H9 (cell line): Measurements from ENCODE around the gene MYMK. TPM values are rescaled to one million over a fixed set of nuclear protein-coding genes. Genes with fewer than 3 reads are reported as not detected.

Source experiments
- DNase-seq: peaks from one replicate; pipeline ENCODE4 v3.0.0-alpha.2; 2017
- H2AFZ ChIP-seq: one replicate; pipeline ENCODE4 v1.6.1; 2013; ENCODE audit warnings: mild to moderate bottlenecking, low read length, control low read depth, moderate library complexity
- H2AK5ac ChIP-seq: 2 replicates; pipeline ENCODE4 v1.6.1; 2013; ENCODE audit warnings: low read length, control low read depth, mixed read lengths; ENCODE audit not compliant: insufficient read length
- H2BK120ac ChIP-seq: one replicate; pipeline ENCODE4 v1.6.1; 2013; ENCODE audit warnings: low read depth, mild to moderate bottlenecking, low read length, control low read depth, inconsistent platforms; ENCODE audit not compliant: poor library complexity, severe bottlenecking
- H2BK12ac ChIP-seq: 2 replicates; pipeline ENCODE4 v1.6.1; 2013; ENCODE audit warnings: low read length, control low read depth, mixed read lengths, low read depth; ENCODE audit not compliant: insufficient read length
- H2BK15ac ChIP-seq: 2 replicates; pipeline ENCODE4 v1.6.1; 2013; ENCODE audit warnings: low read depth, low read length, control low read depth
- H2BK20ac ChIP-seq: one replicate; pipeline ENCODE4 v1.6.1; 2013; ENCODE audit warnings: low read depth, mild to moderate bottlenecking, low read length, control low read depth, inconsistent platforms; ENCODE audit not compliant: poor library complexity, severe bottlenecking
- H2BK5ac ChIP-seq: 2 replicates; pipeline ENCODE4 v1.6.1; 2013; ENCODE audit warnings: low read length, control low read depth, mixed read lengths; ENCODE audit not compliant: insufficient read length
- H3K14ac ChIP-seq: 2 replicates; pipeline ENCODE4 v1.6.1; 2013; ENCODE audit warnings: low read length, control low read depth; ENCODE audit not compliant: insufficient read depth
- H3K18ac ChIP-seq: 2 replicates; pipeline ENCODE4 v1.6.1; 2013; ENCODE audit warnings: low read depth, mild to moderate bottlenecking, mixed read lengths, low read length, control low read depth; ENCODE audit not compliant: insufficient read length
- H3K23ac ChIP-seq: 2 replicates; pipeline ENCODE4 v1.6.1; 2013; ENCODE audit warnings: low read length, control low read depth, mixed read lengths, low read depth; ENCODE audit not compliant: insufficient read length
- H3K23me2 ChIP-seq: 2 replicates; pipeline ENCODE4 v1.6.1; 2013; ENCODE audit warnings: low read depth, mild to moderate bottlenecking, mixed read lengths, low read length, control low read depth; ENCODE audit not compliant: insufficient read length, poor library complexity, severe bottlenecking
- H3K27ac ChIP-seq: 2 replicates; pipeline ENCODE4 v1.5.1; 2013; ENCODE audit warnings: low read length, control low read depth, mixed read lengths, low read depth; ENCODE audit not compliant: insufficient read length
- H3K27me3 ChIP-seq: 2 replicates; pipeline ENCODE4 v1.6.1; 2013; ENCODE audit warnings: low read length, control low read depth, inconsistent platforms; ENCODE audit not compliant: insufficient read depth
- H3K4ac ChIP-seq: 2 replicates; pipeline ENCODE4 v1.6.1; 2013; ENCODE audit warnings: low read depth, mild to moderate bottlenecking, control low read depth, inconsistent platforms, low read length, moderate library complexity
- H3K4me1 ChIP-seq: 2 replicates; pipeline ENCODE4 v1.6.1; 2013; ENCODE audit warnings: low read length, control low read depth, inconsistent platforms; ENCODE audit not compliant: insufficient read depth
- H3K4me2 ChIP-seq: 2 replicates; pipeline ENCODE4 v1.6.1; 2013; ENCODE audit warnings: low read length, control low read depth, mixed read lengths; ENCODE audit not compliant: insufficient read length, insufficient read depth
- H3K56ac ChIP-seq: 2 replicates; pipeline ENCODE4 v1.6.1; 2013; ENCODE audit warnings: low read depth, mild to moderate bottlenecking, mixed read lengths, low read length, control low read depth; ENCODE audit not compliant: insufficient read length
- H3K79me1 ChIP-seq: 2 replicates; pipeline ENCODE4 v1.6.1; 2013; ENCODE audit warnings: low read depth, mild to moderate bottlenecking, moderate library complexity, low read length, control low read depth, inconsistent platforms; ENCODE audit not compliant: insufficient read depth, poor library complexity, severe bottlenecking
- H3K79me2 ChIP-seq: 2 replicates; pipeline ENCODE4 v1.6.1; 2013; ENCODE audit warnings: low read length, control low read depth, inconsistent platforms; ENCODE audit not compliant: insufficient read depth
- H3K9ac ChIP-seq: 2 replicates; pipeline ENCODE4 v1.6.1; 2013; ENCODE audit warnings: low read length, control low read depth, mixed read lengths; ENCODE audit not compliant: insufficient read length; ENCODE audit errors: extremely low read depth
- H3K9me3 ChIP-seq: one replicate; pipeline ENCODE4 v1.6.1; 2013; ENCODE audit warnings: low read depth, low read length, inconsistent platforms; ENCODE audit not compliant: control insufficient read depth
- H3T11ph ChIP-seq: one replicate; pipeline ENCODE4 v1.6.1; 2013; ENCODE audit warnings: mild to moderate bottlenecking, low read length, control low read depth, inconsistent platforms
- H4K20me1 ChIP-seq: one replicate; pipeline ENCODE4 v1.6.1; 2013; ENCODE audit not compliant: control insufficient read depth, insufficient read length, insufficient read depth
- H4K5ac ChIP-seq: 2 replicates; pipeline ENCODE4 v1.6.1; 2013; ENCODE audit warnings: low read depth, mild to moderate bottlenecking, mixed read lengths, low read length, control low read depth; ENCODE audit not compliant: insufficient read length
- H4K8ac ChIP-seq: replicated peaks from 2 replicates; pipeline ENCODE4 v1.6.1; 2013; ENCODE audit warnings: low read length, control low read depth, mixed read lengths, low read depth; ENCODE audit not compliant: insufficient read length
- H4K91ac ChIP-seq: 2 replicates; pipeline ENCODE4 v1.6.1; 2013; ENCODE audit warnings: low read depth, mild to moderate bottlenecking, moderate library complexity, mixed read lengths, low read length, control low read depth; ENCODE audit not compliant: insufficient read length
- H3K27ac Mint-ChIP-seq, 3 experiments: 2 replicates in 2 of 3; 3 replicates in 1 of 3; pipeline ENCODE4 v1.8.0; 2020 to 2021; ENCODE audit warnings: mixed read lengths in 3 of 3, mild to moderate bottlenecking in 1 of 3, moderate library complexity in 1 of 3
- H3K27me3 Mint-ChIP-seq: 2 replicates; pipeline ENCODE4 v1.8.0; 2021; ENCODE audit warnings: low read depth, mild to moderate bottlenecking, moderate library complexity, mixed read lengths
- H3K36me3 Mint-ChIP-seq, 3 experiments: 2 replicates in 2 of 3; 3 replicates in 1 of 3; pipeline ENCODE4 v1.8.0; 2020 to 2021; ENCODE audit warnings: low read depth in 3 of 3, mixed read lengths in 3 of 3; ENCODE audit not compliant: insufficient read depth in 1 of 3
- H3K4me1 Mint-ChIP-seq, 2 experiments: 2 replicates each; pipeline ENCODE4 v1.8.0; 2020; ENCODE audit warnings: mixed read lengths in 2 of 2
- H3K4me3 Mint-ChIP-seq, 2 experiments: 2 replicates in 1 of 2; 3 replicates in 1 of 2; pipeline ENCODE4 v1.8.0; 2020 to 2021; ENCODE audit warnings: mild to moderate bottlenecking in 2 of 2, mixed read lengths in 2 of 2, moderate library complexity in 1 of 2
- H3K9me3 Mint-ChIP-seq, 2 experiments: 2 replicates in 1 of 2; 3 replicates in 1 of 2; pipeline ENCODE4 v1.8.0; 2020; ENCODE audit warnings: mild to moderate bottlenecking in 2 of 2, mixed read lengths in 2 of 2, moderate library complexity in 1 of 2
- CTCF ChIP-seq: fragments of 200-600 bp; sonication (generic); conservative IDR thresholded peaks from 3 replicates; pipeline ENCODE4 v1.8.0; 2021; ENCODE audit warnings: antibody characterized with exemption, mild to moderate bottlenecking
- WGBS: extraction: QIAGEN DNeasy Blood & Tissue Kit; methylation state at CpG from one replicate; pipeline ENCODE4 v1.1.7; 2013; ENCODE audit warnings: missing lambda C conversion rate, low lambda C conversion rate, mixed read lengths; ENCODE audit not compliant: insufficient read length; ENCODE audit errors: extremely low coverage; 5-methylcytosine and 5-hydroxymethylcytosine counted together
- total RNA-seq: library from RNA; stranded (reverse); gene quantifications from 2 replicates; pipeline ENCODE4 v1.2.1, GENCODE V29; 2021

The MYMK gene
- total RNA-seq, 1 experiment from 2014 or later, result not detected

DNA sequence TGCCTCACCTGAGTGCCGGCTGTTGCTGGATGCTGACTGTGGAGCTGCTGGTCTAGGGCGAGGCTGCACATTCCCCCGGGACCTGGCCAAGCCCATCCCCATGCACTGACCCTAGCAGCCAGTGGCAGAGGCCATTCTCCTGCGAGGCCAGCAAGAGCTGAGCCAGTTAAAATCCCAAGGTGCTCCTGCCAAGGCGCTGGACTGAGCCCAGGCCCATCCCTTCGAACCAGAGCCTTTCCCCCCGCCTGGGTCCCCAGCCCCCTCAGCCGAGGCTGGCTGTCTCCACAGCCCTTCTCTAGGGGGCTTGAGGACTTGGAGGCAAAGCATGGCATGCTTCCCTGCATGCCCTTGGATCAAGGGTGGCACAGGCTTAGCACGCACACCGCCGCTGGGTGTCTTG is 11.3 kb upstream of the MYMK start:
- no peak overlapping the region; the same call in 1 of the 2 replicates for H3K14ac ChIP-seq
- H3K9me3 Mint-ChIP-seq, result no peaks in the 10 kb centered on the region
- H3K4me3 Mint-ChIP-seq, result no peak overlapping the region
- no peak for TF ChIP-seq CTCF
- H4K8ac ChIP-seq, result no peak overlapping the region
- DNase-seq, result no peak
- peaks cover 23% of the 10 kb centered on the region for H3K27me3 Mint-ChIP-seq
- H3K23me2 ChIP-seq, result peaks cover 9% of the 10 kb centered on the region
- H2BK12ac ChIP-seq, result no peak overlapping the region
- H4K20me1 ChIP-seq, result no peaks in the 10 kb centered on the region
- H3K36me3 Mint-ChIP-seq, result no peaks in the 10 kb centered on the region
- H3K27ac ChIP-seq, result no peak overlapping the region
- H2AK5ac ChIP-seq, result no peak overlapping the region
- H3K18ac ChIP-seq, result no peak overlapping the region
- no peak overlapping the region for H3K4ac ChIP-seq
- H3K4me1 ChIP-seq, result peaks cover 7% of the 10 kb centered on the region; the same call in 1 of the 2 replicates
- H3K79me2 ChIP-seq, result no peaks in the 10 kb centered on the region
- no peak overlapping the region for H2AFZ ChIP-seq
- H3K56ac ChIP-seq, result no peak overlapping the region
- no peak overlapping the region for H4K91ac ChIP-seq
- H2BK120ac ChIP-seq, result no peak overlapping the region
- no peak overlapping the region for H2BK20ac ChIP-seq
- H3T11ph ChIP-seq, result no peak overlapping the region
- WGBS, result no CpG with 5 or more reads among the region's 11 CpGs
- no peaks in the 10 kb centered on the region; the same call in 1 of the 2 replicates for H3K27me3 ChIP-seq
- H2BK5ac ChIP-seq, result no peak overlapping the region
- H3K9ac ChIP-seq, result no peak overlapping the region
- no peak overlapping the region for H4K5ac ChIP-seq
- H3K4me1 Mint-ChIP-seq, result peaks cover 24 to 43% of the 10 kb centered on the region in 2 experiments
- H2BK15ac ChIP-seq, result no peak overlapping the region
- H3K27ac Mint-ChIP-seq, result no peak overlapping the region
- H3K23ac ChIP-seq, result no peak overlapping the region
- H3K9me3 ChIP-seq, result no peaks in the 10 kb centered on the region
- H3K79me1 ChIP-seq, result no peaks in the 10 kb centered on the region
- no peak overlapping the region for H3K4me2 ChIP-seq
